H4 (cell line): ENCODE results near the gene ERICH6. TPM values are rescaled to one million over a fixed set of nuclear protein-coding genes. Genes with fewer than 3 reads are reported as not detected.

ENCODE experiments used
- DNase-seq: peaks from one replicate; pipeline ENCODE4 v3.0.0-alpha.2; 2015; ENCODE audit warnings: low spot score
- total RNA-seq: library from RNA; depleted of rRNA; stranded (reverse); fragments of >200 nt; shearing (Covaris generic); gene quantifications from 2 replicates; pipeline ENCODE4 v1.2.3, GENCODE V29; 2014; rRNA removed

The ERICH6 gene
- 0.06 TPM in 1 of 2 replicates, not detected in the other for total RNA-seq

- DNase-seq = peak; percentile 87
Observed at GRCh38 chr3:150703756-150704344, at the start of gene ERICH6. Gene ERICH6 (minus strand): TSS chr3:150703920. CDS start chr3:150703898, 22 bp downstream.

DNA sequence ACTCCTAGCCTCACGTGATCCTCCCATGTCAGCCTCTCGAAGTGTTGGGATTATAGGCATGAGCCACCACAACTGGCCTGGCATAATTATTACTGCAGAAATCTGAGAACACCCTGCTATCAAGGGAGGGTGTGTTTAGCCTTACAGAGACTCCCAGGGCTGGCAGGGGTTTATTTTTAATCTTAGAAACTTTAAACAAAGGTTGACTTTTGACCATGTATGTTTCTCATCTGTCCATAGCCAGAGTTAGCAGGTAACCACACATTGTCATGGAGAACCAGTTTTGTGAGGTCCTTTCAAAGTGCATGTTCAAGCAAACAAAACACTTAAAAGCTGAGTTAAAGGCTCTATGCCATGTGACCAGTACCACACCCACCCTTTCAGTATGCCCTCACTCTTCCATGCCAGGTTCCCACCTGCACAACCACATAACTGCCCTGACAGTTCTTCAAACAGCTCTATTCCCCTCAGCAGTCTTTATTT is 48.1 kb upstream of the ERICH6 start:
- DNase-seq = no peak

- no peak for DNase-seq
Observed at GRCh38 chr3:150749255-150749654, 45.5 kb upstream of the ERICH6 start.

DNA sequence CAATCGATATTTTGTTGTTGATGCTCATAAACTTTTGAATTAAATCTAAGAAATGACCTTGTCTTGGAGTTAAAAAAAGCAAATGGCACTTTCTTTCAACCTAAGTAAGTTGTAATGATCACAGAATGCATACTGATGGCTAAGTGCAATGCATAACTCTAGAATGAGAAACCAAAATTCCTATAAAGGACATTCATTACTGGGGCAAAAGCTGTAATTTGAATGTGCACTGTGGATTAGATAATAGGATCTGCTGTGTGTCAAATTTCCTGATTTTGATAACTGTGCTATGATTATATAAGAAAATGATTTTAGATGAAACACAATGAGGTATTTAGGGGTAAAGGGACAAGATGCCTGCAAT is 44.9 kb upstream of the ERICH6 start:
- no peak for DNase-seq

- DNase-seq = no peak
Observed at GRCh38 chr3:150747886-150748683, 44.4 kb upstream of the ERICH6 start.

DNA sequence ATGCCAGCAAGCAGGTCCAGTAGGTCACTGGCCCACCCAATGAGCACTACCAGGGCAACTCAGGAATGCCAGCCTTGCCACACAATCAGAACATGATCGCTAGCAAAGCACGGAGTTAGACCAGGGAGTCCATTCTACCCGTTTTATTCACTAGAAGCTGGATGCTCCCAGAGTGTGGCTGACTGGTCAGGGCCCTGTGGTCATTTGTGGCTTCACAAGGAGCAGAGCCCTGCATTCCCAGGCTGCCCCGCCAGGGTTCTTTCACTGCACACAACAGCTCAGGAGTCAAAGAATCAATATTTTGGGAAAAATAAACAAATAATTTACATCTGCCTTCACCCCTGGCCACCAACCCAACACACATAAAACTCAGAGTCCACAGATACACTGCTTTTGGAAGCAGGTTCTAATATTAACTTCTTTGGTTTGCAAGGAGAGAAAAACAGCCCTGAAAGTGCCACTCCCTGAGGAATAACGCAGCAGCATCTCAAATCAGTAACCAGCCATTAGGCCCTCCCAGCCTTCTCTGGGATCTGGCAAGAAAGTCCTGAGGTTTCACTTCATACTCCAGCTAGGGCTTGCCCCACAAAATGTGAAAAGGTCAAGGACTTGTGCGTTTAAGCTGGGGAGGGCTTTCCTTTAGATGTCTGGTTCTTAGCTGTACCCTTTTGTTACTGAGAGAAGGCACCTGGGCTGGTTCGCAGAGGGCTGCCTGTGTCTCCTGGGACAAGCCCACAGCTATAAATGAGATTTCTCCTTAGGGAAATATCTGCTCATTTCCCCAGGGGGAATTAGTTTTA is 43.3 kb upstream of the ERICH6 start:
- DNase-seq = no peak

DNA sequence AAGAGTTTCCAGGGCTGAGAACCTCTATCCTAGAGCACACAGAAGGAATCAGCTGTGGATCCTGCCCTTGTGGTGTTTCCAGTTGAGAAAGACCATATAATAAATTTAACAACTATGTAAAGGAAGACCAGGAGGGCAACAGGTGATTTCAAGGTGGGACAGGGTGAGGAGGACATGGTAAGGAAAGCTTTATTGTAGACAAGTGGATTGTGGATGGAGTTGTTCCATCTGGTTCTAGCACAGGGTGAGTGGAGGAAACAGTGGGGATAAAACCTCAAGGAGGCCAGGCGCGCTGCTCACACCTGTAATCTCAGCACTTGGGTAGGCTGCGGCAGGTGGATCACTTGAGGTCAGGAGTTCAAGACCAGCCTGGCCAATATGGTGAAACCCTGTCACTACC is 42.1 kb upstream of the ERICH6 start:
- no peak for DNase-seq

GRCh38 chr3:150744919-150745211 is 41.1 kb upstream of the ERICH6 start:
- DNase-seq = no peak

- no peak for DNase-seq
Observed at GRCh38 chr3:150744041-150744918, 40.6 kb upstream of the ERICH6 start.

DNA sequence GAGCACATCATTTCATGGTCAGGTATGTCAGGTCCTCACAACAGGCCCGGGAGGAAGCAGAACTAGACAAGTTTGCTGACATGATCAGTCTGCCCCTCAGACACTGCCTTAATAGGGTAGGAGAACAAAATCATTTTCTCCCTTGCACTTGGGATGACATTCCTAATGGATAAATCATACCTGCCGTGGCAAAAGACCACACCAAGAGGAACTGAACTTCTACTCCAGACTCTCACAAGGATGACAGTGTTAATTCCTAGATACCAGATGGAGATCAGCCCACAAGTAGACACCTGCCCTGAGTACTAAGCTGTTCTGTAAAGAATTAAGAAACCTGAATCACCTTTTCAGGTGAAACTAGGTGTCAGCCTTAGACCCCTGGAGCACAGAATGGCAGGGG is 39.8 kb upstream of the ERICH6 start:
- no peak for DNase-seq

DNA sequence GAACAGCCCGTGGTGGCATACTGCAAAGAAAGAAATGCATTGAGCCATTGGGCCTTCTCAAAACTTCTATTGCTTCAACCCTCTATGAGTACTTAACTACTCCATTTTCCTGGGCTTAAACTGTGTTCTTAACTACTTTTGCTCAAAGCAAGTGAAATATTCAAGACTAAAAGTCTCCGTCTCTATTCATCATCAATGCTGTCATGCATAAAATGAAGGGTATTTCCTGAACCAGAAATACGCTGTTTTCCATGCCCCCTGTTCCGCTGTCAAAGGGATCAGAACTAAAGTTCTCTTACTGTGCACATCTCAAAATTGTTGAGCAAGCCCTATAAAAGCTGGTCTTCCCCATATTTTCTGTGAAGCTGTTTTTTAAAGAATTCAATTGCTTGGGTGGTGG is 39.0 kb upstream of the ERICH6 start:
- no peak for DNase-seq

DNA sequence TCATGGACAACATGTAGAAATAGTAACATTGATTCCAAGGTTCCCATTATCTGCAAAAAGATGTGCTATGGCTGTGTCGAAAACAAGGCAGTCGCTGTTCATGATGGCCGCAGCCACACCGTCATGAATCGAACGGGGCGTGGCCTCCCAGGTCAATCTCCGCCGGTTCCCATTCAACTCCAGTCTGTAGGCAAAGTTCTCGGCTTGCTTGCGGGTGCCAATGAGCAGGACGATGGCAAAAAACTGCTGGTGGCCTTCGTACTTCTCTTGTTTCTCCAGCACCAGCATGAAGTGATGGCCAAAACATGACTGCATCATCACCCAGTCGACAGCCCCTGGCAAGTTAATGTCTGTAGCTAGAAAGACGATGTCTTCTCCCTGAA is 38.4 kb upstream of the ERICH6 start:
- no peak for DNase-seq

- DNase-seq = no peak
Observed at GRCh38 chr3:150741497-150742140, 37.9 kb upstream of the ERICH6 start.

- DNase-seq = no peak
Observed at GRCh38 chr3:150740733-150741496, 37.2 kb upstream of the ERICH6 start.

DNA sequence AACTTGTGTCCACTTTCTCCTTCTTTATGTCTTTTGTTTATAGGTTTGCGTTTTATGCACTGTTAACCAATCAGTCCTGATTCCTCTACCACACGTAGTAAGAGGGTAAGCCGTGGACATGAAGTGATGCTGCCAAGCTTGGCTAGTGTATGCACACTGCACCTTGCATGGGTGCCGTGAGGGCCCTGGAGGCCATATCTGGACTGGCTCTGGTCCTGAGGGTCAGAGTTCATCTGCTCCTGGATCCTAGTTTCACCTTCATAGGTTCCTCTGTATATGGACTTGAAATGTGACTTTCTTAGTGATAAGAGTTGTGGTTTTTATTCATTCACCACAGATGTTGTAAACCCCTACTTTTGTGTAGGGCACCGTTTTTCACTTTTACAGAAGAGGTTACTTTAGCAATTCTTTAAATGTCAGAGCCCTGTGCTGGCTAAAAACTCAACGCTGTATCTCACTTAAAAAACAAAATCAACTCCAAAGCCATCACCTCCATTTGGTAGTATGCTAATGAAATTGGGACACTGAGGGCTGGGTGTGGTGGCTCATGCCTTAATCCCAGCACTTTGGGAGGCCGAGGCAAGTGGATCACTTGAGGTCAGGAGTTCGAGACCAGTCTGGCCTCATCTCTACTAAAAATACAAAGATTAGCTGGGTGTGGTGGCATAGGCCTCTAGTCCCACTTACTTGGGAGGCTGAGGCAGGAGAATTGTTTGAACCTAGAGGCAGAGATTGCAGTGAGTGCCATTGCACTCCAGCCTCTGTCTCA is 36.3 kb upstream of the ERICH6 start:
- DNase-seq = no peak

- DNase-seq = no peak
Observed at GRCh38 chr3:150739200-150739863, 35.6 kb upstream of the ERICH6 start.

- no peak for DNase-seq
Observed at GRCh38 chr3:150738688-150739087, 35.0 kb upstream of the ERICH6 start.

GRCh38 chr3:150737874-150738679 is 34.4 kb upstream of the ERICH6 start:
- DNase-seq = no peak
